Neural progenitor cell (in vitro differentiated cells): ENCODE results near the gene SHMT1. TPM values are rescaled to one million over a fixed set of nuclear protein-coding genes. Genes with fewer than 3 reads are reported as not detected.
"Not testable (repeated sequence)": the region's sequence is repeated elsewhere in the genome, so short reads cannot be mapped to it uniquely, and the experiment has no call there.

Experiments
- DNase-seq: peaks from one replicate; pipeline ENCODE4 v3.0.0-alpha.2; 2016; ENCODE audit warnings: low spot score
- H2AFZ ChIP-seq: fragments of 200-600 bp; sonication (generic); replicated peaks from 2 replicates; pipeline ENCODE4 v1.6.1; 2016; ENCODE audit warnings: antibody characterized with exemption
- H3F3A ChIP-seq: fragments of 200-600 bp; sonication (generic); 2 replicates; pipeline ENCODE4 v1.6.1; 2016; ENCODE audit warnings: antibody characterized with exemption, low read depth
- H3K27ac ChIP-seq: fragments of 200-600 bp; sonication (generic); 2 replicates; pipeline ENCODE4 v1.5.1; 2016; ENCODE audit warnings: mild to moderate bottlenecking
- H3K27me3 ChIP-seq: fragments of 200-600 bp; sonication (generic); 2 replicates; pipeline ENCODE4 v1.6.1; 2016; ENCODE audit warnings: mild to moderate bottlenecking, moderate library complexity
- H3K36me3 ChIP-seq: fragments of 200-600 bp; sonication (generic); 2 replicates; pipeline ENCODE4 v1.5.1; 2016
- H3K4me1 ChIP-seq: fragments of 200-600 bp; sonication (generic); 2 replicates; pipeline ENCODE4 v1.6.1; 2016; ENCODE audit warnings: mixed run types
- H3K4me2 ChIP-seq: fragments of 200-600 bp; sonication (generic); 2 replicates; pipeline ENCODE4 v1.6.1; 2016
- H3K4me3 ChIP-seq: fragments of 200-600 bp; sonication (generic); 2 replicates; pipeline ENCODE4 v1.5.1; 2016
- H3K79me2 ChIP-seq: fragments of 200-600 bp; sonication (generic); 2 replicates; pipeline ENCODE4 v1.6.1; 2016; ENCODE audit warnings: low read depth
- H3K9ac ChIP-seq: fragments of 200-600 bp; sonication (generic); 2 replicates; pipeline ENCODE4 v1.6.1; 2016
- H3K9me3 ChIP-seq: fragments of 200-600 bp; sonication (generic); 2 replicates; pipeline ENCODE4 v1.5.1; 2016; ENCODE audit warnings: low read depth
- H4K20me1 ChIP-seq: fragments of 200-600 bp; sonication (generic); 2 replicates; pipeline ENCODE4 v1.6.1; 2016; ENCODE audit warnings: low read depth
- H3K27ac Mint-ChIP-seq: 3 replicates; pipeline ENCODE4 v1.8.0; 2021; ENCODE audit warnings: mixed read lengths
- H3K27me3 Mint-ChIP-seq: 2 replicates; pipeline ENCODE4 v1.8.0; 2022; ENCODE audit warnings: low read depth, mild to moderate bottlenecking, inconsistent platforms, moderate library complexity, mixed read lengths; ENCODE audit not compliant: insufficient read depth
- H3K36me3 Mint-ChIP-seq: 3 replicates; pipeline ENCODE4 v1.8.0; 2021; ENCODE audit warnings: mixed read lengths
- H3K4me1 Mint-ChIP-seq: 3 replicates; pipeline ENCODE4 v1.8.0; 2021; ENCODE audit warnings: mixed read lengths
- H3K4me3 Mint-ChIP-seq: 3 replicates; pipeline ENCODE4 v1.8.0; 2021; ENCODE audit warnings: mild to moderate bottlenecking, moderate library complexity, mixed read lengths
- H3K9me3 Mint-ChIP-seq: 3 replicates; pipeline ENCODE4 v1.8.0; 2020; ENCODE audit warnings: mixed read lengths
- total RNA-seq: library from RNA; depleted of rRNA; stranded (reverse); fragments of >200 nt; gene quantifications from 2 replicates; pipeline ENCODE4 v1.2.3, GENCODE V29; 2015; ENCODE audit warnings: low replicate concordance

Gene SHMT1
- total RNA-seq, 1 donor from 2014 or later, result 26.3 TPM

DNA sequence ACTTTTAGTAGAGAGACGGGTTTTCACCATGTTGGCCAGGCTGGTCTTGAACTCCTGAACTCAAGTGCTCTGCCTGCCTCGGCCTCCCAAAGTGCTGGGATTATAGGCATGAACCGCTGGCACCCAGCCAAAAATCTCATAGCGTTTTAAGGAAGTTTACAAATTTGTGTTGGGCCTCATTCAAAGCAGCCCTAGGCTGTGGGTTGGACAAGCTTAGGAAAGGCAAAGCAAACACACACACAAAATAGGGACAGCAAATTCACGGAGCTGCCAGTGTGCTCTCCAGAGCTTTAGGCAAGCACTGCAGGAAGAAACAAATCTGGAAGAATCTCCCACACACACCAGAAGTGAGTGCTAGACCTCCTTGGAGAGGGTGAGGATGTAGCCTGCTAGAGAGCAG lies 39.8 kb upstream of the SHMT1 start:
- not testable (repeated sequence) for H3F3A ChIP-seq, H3K9ac ChIP-seq, H3K4me3 Mint-ChIP-seq, DNase-seq, H2AFZ ChIP-seq, H3K9me3 ChIP-seq, H3K36me3 ChIP-seq, H3K27me3 Mint-ChIP-seq, H3K36me3 Mint-ChIP-seq, H3K4me1 Mint-ChIP-seq, H3K4me2 ChIP-seq, H3K27ac ChIP-seq, H3K9me3 Mint-ChIP-seq, H3K79me2 ChIP-seq, H3K4me3 ChIP-seq, H3K4me1 ChIP-seq, H4K20me1 ChIP-seq, H3K27me3 ChIP-seq, H3K27ac Mint-ChIP-seq

DNA sequence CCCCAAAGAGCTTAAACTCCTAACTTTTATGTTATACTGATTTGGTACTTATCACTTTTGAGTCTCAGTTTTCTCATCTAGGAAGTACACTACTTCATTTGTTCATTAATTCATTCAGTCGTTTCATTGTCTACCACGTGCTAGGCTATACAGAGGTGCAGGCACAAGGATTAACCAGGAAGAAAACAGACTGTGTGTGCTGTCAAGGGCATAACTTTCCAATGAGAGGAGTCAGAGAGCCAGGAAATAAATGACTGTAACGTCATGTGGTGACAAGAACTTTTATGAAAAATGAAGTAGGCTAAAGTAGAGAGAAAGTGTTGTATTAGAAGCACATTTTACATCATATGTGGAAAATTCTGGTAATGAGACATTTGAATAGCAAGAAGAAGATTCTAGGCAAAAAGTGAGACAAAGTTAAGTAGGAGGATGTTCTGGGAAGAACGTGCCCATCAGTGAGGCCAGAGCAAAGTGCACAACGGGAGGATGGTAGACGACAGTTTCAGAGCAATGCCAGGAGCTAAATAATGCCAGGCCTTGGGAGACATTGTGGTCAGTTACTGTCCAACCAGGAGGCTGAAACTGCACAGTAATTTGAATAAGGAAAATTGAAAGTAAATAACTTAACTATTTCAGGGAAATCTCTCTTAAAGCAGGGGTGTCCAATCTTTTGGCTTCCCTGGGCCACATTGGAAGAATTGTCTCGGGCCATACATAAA lies 38.7 kb upstream of the SHMT1 start:
- H3K4me2 ChIP-seq, H4K20me1 ChIP-seq, DNase-seq, H2AFZ ChIP-seq, H3K9me3 ChIP-seq, H3K36me3 ChIP-seq, H3K9ac ChIP-seq, H3K27me3 ChIP-seq, H3K79me2 ChIP-seq, H3F3A ChIP-seq, H3K4me3 ChIP-seq, H3K36me3 Mint-ChIP-seq, H3K4me3 Mint-ChIP-seq, H3K4me1 Mint-ChIP-seq, H3K27me3 Mint-ChIP-seq, H3K4me1 ChIP-seq, H3K27ac Mint-ChIP-seq, H3K27ac ChIP-seq, H3K9me3 Mint-ChIP-seq: not testable (repeated sequence)

- DNase-seq, H3K4me1 Mint-ChIP-seq, H3K27ac Mint-ChIP-seq, H4K20me1 ChIP-seq, H3K27ac ChIP-seq, H3K4me3 Mint-ChIP-seq, H3K9me3 Mint-ChIP-seq, H3K4me3 ChIP-seq, H3K4me1 ChIP-seq, H3K4me2 ChIP-seq, H3K27me3 ChIP-seq, H3K9me3 ChIP-seq, H3K27me3 Mint-ChIP-seq, H3K36me3 Mint-ChIP-seq, H3K9ac ChIP-seq, H3K79me2 ChIP-seq, H2AFZ ChIP-seq, H3K36me3 ChIP-seq, H3F3A ChIP-seq: not testable (repeated sequence)
Observed at GRCh38 chr17:18388728-18389127, 25.4 kb upstream of the SHMT1 start.

GRCh38 chr17:18388266-18388665 lies 24.9 kb upstream of the SHMT1 start:
- H3K9me3 Mint-ChIP-seq, H3K4me3 ChIP-seq, H4K20me1 ChIP-seq, H3K4me3 Mint-ChIP-seq, H3K27me3 ChIP-seq, H3K27ac ChIP-seq, H3K4me1 Mint-ChIP-seq, H3K36me3 Mint-ChIP-seq, H3K79me2 ChIP-seq, H3K27ac Mint-ChIP-seq, H3K27me3 Mint-ChIP-seq, H3K9ac ChIP-seq, H2AFZ ChIP-seq, H3K4me1 ChIP-seq, H3K4me2 ChIP-seq, DNase-seq, H3K36me3 ChIP-seq, H3K9me3 ChIP-seq, H3F3A ChIP-seq: not testable (repeated sequence)

DNA sequence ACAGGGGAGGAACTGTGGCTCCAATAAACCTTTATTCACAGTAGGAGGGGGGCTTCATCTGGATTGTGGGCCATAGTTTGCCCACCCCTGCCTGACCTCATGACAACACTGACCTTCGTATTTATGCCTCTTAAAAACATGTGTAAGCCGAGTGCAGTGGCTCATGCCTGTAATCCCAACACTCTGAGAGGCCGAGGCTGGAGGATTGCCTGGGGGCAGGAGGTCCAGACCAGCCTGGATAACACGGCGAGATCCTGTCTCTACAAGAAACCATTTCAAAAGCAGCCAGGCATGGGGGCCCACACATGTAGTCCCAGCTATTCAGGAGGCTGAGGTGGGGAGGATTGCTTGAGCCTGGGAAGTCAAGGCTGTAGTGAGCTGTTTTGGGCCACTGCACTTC lies 24.2 kb upstream of the SHMT1 start:
- H3K27me3 Mint-ChIP-seq, H3K27ac Mint-ChIP-seq, H3K27me3 ChIP-seq: not testable (repeated sequence)

GRCh38 chr17:18384271-18384670 lies 20.9 kb upstream of the SHMT1 start:
- H3K9me3 Mint-ChIP-seq, H3K27ac ChIP-seq, DNase-seq, H3K36me3 Mint-ChIP-seq, H3K4me2 ChIP-seq, H4K20me1 ChIP-seq, H3K27me3 ChIP-seq, H3K4me3 Mint-ChIP-seq, H3K79me2 ChIP-seq, H3F3A ChIP-seq, H3K4me3 ChIP-seq, H3K4me1 ChIP-seq, H3K36me3 ChIP-seq, H3K27ac Mint-ChIP-seq, H3K27me3 Mint-ChIP-seq, H3K4me1 Mint-ChIP-seq, H2AFZ ChIP-seq, H3K9me3 ChIP-seq, H3K9ac ChIP-seq: not testable (repeated sequence)

More for the DNA sequence above, 24.2 kb upstream of the SHMT1 start:
- not testable (repeated sequence) for H4K20me1 ChIP-seq, H3K4me2 ChIP-seq, H3F3A ChIP-seq, H3K36me3 Mint-ChIP-seq, H3K4me1 Mint-ChIP-seq, H2AFZ ChIP-seq, H3K79me2 ChIP-seq, H3K9me3 Mint-ChIP-seq, H3K27ac ChIP-seq, H3K4me1 ChIP-seq, H3K4me3 ChIP-seq, DNase-seq, H3K9me3 ChIP-seq, H3K36me3 ChIP-seq, H3K9ac ChIP-seq, H3K4me3 Mint-ChIP-seq

- not testable (repeated sequence) for H3K27ac Mint-ChIP-seq, H4K20me1 ChIP-seq, H3K9ac ChIP-seq, H3F3A ChIP-seq, H3K27ac ChIP-seq, H2AFZ ChIP-seq, H3K9me3 Mint-ChIP-seq, H3K4me1 ChIP-seq, H3K79me2 ChIP-seq, H3K36me3 Mint-ChIP-seq, H3K9me3 ChIP-seq, H3K4me3 ChIP-seq, H3K4me2 ChIP-seq, H3K4me1 Mint-ChIP-seq, H3K27me3 ChIP-seq, H3K36me3 ChIP-seq, DNase-seq, H3K4me3 Mint-ChIP-seq, H3K27me3 Mint-ChIP-seq
Observed at GRCh38 chr17:18383079-18383481, 19.7 kb upstream of the SHMT1 start.
